GM12865 (cell line): ENCODE measurements around the gene SCIN.
"Not testable (repeated sequence)": the region's sequence is repeated elsewhere in the genome, so short reads cannot be mapped to it uniquely, and the experiment has no call there.

ENCODE experiments used
- DNase-seq: peaks from one replicate; pipeline ENCODE4 v3.0.0; 2010; ENCODE audit warnings: low read depth
- H3K4me3 ChIP-seq: 2 replicates; pipeline ENCODE4 v1.5.1; 2011; ENCODE audit warnings: mild to moderate bottlenecking, low read depth, low read length, control low read depth
- TF ChIP-seq, protein P1 (sequence below): IDR thresholded peaks from 2 replicates; pipeline ENCODE4 v1.5.1; 2011; ENCODE audit warnings: low read length, control low read depth, low read depth, inconsistent platforms; ENCODE audit not compliant: insufficient read depth; ENCODE audit errors: missing control alignments

SCIN gene

DNA sequence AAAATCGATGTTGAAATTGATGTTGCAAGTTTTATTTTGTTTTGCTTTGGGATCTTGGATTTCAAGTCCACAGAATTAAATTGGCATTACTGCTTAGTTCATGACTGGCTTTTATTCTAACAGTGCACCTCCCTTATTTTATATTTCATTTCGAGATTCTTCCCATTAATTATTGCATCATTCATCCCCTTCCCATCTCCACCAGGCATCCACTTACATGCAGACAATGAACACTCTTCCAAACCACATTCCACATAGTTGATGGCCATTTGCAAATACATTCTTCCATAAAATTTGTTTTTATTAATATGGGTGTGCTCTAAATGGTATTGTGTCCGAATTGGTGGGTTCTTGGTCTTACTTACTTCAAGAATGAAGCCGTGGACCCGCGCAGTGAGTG lies 15.6 kb upstream of the SCIN start:
- DNase-seq, result no peak
- TF ChIP-seq, protein P1, sequence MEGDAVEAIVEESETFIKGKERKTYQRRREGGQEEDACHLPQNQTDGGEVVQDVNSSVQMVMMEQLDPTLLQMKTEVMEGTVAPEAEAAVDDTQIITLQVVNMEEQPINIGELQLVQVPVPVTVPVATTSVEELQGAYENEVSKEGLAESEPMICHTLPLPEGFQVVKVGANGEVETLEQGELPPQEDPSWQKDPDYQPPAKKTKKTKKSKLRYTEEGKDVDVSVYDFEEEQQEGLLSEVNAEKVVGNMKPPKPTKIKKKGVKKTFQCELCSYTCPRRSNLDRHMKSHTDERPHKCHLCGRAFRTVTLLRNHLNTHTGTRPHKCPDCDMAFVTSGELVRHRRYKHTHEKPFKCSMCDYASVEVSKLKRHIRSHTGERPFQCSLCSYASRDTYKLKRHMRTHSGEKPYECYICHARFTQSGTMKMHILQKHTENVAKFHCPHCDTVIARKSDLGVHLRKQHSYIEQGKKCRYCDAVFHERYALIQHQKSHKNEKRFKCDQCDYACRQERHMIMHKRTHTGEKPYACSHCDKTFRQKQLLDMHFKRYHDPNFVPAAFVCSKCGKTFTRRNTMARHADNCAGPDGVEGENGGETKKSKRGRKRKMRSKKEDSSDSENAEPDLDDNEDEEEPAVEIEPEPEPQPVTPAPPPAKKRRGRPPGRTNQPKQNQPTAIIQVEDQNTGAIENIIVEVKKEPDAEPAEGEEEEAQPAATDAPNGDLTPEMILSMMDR, result no peak
- no peak overlapping the region for H3K4me3 ChIP-seq

GRCh38 chr7:12555695-12556094 lies 14.8 kb upstream of the SCIN start:
- DNase-seq, H3K4me3 ChIP-seq: not testable (repeated sequence)

DNA sequence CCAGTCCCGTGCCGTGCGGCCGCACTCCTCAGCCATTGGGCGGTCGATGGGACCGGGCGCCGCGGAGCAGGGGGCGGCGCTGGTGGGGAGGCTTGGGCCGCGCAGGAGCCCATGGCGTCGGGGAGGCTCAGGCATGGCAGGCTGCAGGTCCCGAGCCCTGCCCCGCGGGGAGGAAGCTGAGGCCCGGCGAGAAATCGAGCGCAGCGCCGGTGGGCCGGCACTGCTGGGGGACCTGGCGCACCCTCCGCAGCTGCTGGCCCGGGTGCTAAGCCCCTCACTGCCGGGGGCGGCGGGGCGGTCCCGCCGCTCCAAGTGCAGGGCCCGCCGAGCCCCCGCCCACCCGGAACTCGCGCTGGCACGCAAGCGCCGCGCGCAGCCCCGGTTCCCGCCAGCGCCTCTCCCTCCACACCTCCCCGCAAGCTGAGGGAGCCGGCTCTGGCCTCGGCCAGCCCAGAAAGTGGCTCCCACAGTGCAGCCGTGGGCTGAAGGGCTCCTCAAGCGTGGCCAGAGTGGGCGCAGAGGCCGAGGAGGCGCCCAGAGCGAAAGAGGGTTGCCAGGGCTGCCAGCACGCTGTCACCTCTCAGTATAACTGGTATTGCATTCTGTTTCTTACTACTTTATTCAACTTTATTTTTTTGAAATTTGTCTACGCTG lies 14.3 kb upstream of the SCIN start:
- H3K4me3 ChIP-seq, DNase-seq: not testable (repeated sequence)

GRCh38 chr7:12557282-12557681 lies 13.2 kb upstream of the SCIN start:
- TF ChIP-seq, protein P1, result no peak
- DNase-seq, result no peak

DNA sequence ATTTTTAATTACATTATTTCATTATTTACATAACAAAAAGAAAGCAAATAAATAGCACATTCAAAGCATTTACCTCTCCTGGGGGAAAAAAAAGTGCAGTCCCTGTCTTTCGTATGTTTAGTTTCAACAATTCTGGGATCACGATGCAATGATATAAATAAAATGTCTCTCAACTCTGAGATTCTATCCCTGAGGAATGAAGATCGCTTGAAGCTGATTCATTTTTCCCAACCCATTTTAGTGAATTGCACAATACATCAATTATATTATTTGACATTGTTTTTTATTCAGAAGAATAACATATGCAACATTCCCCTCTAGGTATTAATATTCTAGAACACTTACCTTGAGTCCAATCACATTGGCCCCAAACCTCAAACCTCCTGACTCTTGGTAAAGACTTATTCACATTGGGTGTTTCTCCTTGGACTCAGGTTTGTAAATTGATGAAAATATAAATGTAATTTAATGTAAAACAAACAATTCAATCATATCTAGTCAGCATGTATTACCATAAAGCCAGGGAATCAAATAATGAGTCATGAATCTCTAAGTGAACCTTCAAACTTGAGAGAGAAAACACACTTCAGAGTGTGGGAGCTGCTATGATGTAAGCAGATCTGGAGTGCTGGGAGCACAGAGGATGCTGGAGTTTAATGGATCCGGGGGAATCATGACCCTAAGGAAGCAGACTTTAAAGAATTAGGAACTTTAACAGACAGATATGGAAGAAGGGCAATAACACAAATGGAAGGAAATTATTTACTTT lies 5.3 kb upstream of the SCIN start:
- DNase-seq, result no peak
- no peak overlapping the region for H3K4me3 ChIP-seq
- TF ChIP-seq, protein P1, result no peak

More at GRCh38 chr7:12557282-12557681, 13.2 kb upstream of the SCIN start:
- no peak overlapping the region for H3K4me3 ChIP-seq

- TF ChIP-seq, protein P1, result no peak
- H3K4me3 ChIP-seq, result no peak overlapping the region
- DNase-seq, result no peak
Observed at GRCh38 chr7:12565873-12566272, 4.6 kb upstream of the SCIN start.

- TF ChIP-seq, protein P1, result no peak
- no peak overlapping the region for H3K4me3 ChIP-seq
- DNase-seq, result peak; percentile 77
Observed at GRCh38 chr7:12567015-12567414, 3.5 kb upstream of the SCIN start.

DNA sequence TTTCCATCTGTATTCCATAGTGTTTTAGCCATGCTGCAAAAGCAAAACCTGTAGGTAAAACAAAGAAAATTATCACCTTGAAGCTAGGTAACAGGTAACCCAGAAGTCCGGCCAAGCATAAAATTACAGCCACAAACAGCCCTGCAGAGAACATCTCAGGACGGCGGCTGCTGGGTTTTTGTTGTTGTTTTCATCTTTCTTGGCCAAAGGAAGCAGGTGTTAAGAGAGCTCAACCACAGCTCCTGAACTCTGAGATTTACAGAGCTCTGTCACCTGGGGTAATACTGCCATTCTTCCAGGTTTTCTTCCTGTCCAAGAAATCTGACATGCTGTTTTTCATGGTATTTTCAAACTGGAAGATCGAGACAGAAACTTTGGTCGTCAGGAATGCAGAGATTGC lies 847 bp upstream of the SCIN start:
- peak overlapping the region; percentile 52 for H3K4me3 ChIP-seq
- peak; percentile 58 for DNase-seq
- TF ChIP-seq, protein P1, result no peak
